SK-N-MC (cell line): Measurements from ENCODE around the gene CRY2.

ENCODE experiments used
- EZH2 ChIP-seq: fragments of 200-600 bp; sonication (generic); IDR thresholded peaks from one replicate; pipeline ENCODE4 v1.6.1; 2017; ENCODE audit warnings: antibody characterized with exemption
- POLR2AphosphoS5 ChIP-seq: IDR thresholded peaks from 2 replicates; pipeline ENCODE4 v1.6.1; 2012; ENCODE audit warnings: mild to moderate bottlenecking, low read depth, low read length, borderline replicate concordance

DNA sequence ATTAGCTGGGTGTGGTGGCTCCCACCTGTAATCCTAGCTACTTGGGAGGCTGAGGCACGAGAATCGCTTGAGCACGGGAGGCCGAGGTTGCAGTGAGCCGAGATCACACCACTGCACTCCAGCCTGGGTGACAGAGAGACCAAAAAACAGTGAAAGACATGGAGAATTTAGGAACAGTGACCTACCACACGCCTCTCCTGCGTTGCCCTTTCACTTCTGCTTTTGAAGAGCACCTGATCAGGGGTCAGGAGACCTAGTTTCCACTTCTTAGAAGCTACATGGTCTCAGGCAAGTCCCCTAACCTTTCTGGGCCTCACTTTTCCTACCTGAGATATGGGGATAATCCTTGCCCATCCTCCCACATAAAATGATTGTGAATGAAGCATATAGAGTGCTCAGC is 30.1 kb upstream of the CRY2 start:
- no peak for TF ChIP-seq EZH2
- no peak for TF ChIP-seq POLR2AphosphoS5
